ENCODE measurements around the gene PNMA6E. TPM values are rescaled to one million over a fixed set of nuclear protein-coding genes. Genes with fewer than 3 reads are reported as not detected.
"Not testable (repeated sequence)": the region's sequence is repeated elsewhere in the genome, so short reads cannot be mapped to it uniquely, and the experiment has no call there.

Gene PNMA6E
- total RNA-seq, 2 experiments from 2014 or later: not detected

DNA sequence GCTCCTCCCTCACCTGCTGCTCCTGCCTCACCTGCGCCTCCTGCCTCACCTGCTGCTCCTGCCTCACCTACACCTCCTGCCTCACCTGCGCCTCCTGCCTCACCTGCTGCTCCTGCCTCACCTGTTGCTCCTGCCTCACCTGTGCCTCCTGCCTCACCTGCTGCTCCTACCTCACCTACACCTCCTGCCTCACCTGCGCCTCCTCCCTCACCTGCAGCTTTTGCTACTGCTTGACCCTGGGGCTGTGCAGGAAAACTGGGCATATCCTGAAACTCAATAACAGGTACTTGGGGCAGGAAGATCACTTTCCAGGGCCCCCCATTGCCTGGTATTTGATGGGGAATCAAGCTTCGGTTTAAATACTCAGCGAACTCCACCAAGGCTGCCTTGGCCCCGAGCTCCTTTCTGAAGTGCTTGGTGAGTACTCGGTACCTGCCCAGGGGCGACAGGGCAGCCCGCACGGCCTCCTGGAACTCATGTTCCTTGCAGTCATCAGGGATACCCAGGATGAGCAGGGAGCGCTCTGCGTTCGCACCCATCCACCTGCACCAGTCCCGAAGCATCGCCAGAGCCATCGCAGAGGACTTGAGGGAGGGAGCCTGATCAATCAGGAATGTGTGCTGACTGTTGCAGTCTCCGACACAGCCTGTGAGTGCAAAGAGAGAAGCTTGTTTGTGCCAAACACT is 2.7 kb downstream of the PNMA6E start:
- peaks cover 5% of the 10 kb centered on the region for H3K4me1 Mint-ChIP-seq (ENCODE audit: low read depth)
- ChIA-PET POLR2A (no interaction called here), CTCF (interaction anchor here (0.7 to 1.2 kb wide), 3 partner anchors 13 to 580 kb away, joined by 3 to 4 read pairs (median 3); no protein-coding TSS in a partner anchor)
- no peaks in the 10 kb centered on the region for H3K9me3 Mint-ChIP-seq
- no peak overlapping the region for H3K4me3 Mint-ChIP-seq
- no peaks in the 10 kb centered on the region for H3K36me3 Mint-ChIP-seq
- DNase-seq: no peak
- H3K27ac Mint-ChIP-seq: no peak overlapping the region
- intact Hi-C loops (cut with micrococcal nuclease): no loop called here
- no peaks in the 10 kb centered on the region for H3K27me3 Mint-ChIP-seq

DNA sequence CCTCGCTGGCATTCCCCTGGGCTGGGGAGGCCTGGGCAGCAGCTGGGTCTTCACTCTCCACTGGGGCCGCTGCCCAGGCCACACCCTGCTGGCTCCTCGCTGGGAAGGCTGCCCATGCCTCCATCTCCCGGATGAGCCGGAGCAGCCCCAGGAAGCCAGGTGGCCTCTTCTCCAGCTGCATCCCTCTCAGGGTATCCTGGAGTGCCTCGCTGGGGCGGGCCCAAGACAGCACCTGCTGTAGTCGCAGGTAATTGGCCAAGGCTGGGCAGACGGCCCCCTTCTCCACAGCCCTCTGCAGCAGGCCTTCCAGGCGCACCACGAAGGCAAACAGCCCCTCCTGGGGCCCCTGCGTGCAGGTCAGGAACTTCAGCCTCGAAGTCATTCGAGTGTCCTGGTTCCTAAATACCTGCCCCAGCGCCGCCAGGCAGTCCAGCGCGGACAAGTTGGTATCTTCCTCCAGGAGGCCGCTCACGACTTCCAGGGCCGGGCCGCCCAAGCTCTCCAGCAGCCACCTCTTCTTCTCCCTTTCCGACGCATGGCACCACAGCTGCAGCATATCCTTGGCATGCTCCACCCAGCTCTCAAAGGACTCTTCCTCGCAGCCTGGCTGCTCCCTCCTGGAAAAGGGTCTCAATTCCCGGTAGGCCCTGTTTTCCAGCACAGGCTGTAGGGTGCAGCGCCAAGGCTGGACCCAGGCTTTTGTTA is 3.7 kb downstream of the PNMA6E start:
- no peaks in the 10 kb centered on the region for H3K9me3 Mint-ChIP-seq
- no peak overlapping the region for H3K4me3 Mint-ChIP-seq
- H3K4me1 Mint-ChIP-seq (ENCODE audit: low read depth): peaks cover 5% of the 10 kb centered on the region
- CTCF ChIA-PET: no interaction called here
- no peaks in the 10 kb centered on the region for H3K36me3 Mint-ChIP-seq
- no peak for DNase-seq
- no peaks in the 10 kb centered on the region for H3K27me3 Mint-ChIP-seq
- intact Hi-C loops (cut with micrococcal nuclease): no loop called here
- POLR2A ChIA-PET: no interaction called here
- no peak overlapping the region for H3K27ac Mint-ChIP-seq

DNA sequence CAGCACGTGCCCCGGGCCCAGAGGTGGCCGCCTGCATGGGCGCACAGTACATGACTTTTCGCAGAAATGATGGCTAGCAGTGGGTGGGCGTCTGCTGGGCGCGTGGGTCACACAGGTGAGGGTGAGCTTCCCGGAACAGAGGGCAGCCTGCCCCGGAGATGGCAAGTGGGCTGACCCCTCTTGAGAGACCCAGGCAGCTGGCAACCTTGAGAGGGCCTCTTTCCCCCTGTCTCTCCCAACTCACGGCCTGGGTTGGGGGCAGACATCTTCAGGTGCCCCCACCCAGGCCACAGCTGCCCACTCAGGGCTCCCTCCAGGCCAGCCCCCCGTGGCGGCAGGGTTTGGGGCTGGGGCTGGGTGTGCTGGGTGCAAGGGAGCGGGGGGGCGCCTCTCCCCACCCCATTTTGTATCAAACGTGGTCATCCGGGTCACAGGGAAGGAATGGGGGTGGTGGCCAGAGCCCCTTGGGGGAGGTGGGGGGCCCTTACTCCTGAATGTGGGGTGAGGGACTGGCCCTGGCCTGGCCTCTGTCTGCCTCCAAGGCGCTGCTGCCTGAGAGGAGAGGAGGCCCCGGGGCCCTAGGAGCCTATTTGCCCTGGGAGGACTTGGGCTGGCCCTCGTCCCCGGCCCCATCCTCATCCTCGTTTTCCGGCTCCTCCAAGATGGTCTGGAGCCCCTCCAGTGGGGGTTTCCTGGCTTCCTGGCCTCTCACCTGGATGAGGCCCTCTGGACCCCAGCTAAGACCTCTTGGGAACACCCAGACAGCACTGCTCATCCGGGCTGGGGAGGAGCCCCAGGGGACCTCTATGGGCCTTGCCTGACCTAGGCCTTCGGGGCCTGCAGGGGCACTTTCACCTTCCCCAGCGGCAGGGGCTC is 4.6 kb downstream of the PNMA6E start:
- ChIA-PET CTCF (no interaction called here), POLR2A (no interaction called here)
- Mint-ChIP-seq H3K36me3 (no peaks in the 10 kb centered on the region), H3K27me3 (no peaks in the 10 kb centered on the region), H3K4me3 (no peak overlapping the region), H3K27ac (no peak overlapping the region), H3K9me3 (no peaks in the 10 kb centered on the region), H3K4me1 (ENCODE audit: low read depth) (peaks cover 5% of the 10 kb centered on the region)
- intact Hi-C loops (cut with micrococcal nuclease): no loop called here
- DNase-seq: no peak

DNA sequence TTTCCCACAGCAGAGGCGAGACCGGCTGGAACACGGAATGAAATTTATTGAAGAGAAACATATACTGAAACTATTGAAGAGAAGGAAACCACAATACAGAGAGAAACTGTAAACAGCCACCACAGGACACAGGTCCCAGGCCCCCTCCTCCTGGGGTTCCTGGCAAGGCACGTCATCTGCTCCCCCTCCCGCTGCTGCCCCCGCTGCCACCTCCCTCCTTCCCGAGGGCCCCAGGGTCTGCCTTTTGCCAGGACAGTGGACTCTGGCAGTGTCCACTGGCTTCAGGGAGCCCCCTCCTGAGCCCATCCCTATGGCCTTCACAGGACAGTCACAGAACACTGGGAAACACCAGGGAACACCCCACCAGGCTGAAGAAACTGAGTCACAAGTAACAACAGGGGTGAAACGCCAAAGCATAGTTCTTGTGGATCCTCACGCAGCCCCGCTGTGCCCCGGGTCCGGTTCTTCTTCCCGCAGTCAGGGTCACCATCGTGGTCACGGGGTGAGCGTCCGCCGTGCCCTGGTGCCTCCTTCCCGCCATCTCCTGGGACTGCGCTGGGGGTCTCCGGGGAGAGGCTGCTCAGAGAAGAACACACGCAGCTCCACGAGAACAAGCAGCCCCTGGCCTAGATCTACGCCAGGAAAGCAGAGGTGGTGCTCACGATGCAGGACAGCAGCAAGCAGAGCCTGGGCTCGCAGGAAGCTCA is 5.4 kb downstream of the PNMA6E start:
- no peak for DNase-seq
- no peaks in the 10 kb centered on the region for H3K27me3 Mint-ChIP-seq
- H3K27ac Mint-ChIP-seq: no peak overlapping the region
- ChIA-PET POLR2A (no interaction called here), CTCF (no interaction called here)
- no peaks in the 10 kb centered on the region for H3K9me3 Mint-ChIP-seq
- H3K4me1 Mint-ChIP-seq (ENCODE audit: low read depth): peaks cover 5% of the 10 kb centered on the region
- H3K4me3 Mint-ChIP-seq: no peak overlapping the region
- no peaks in the 10 kb centered on the region for H3K36me3 Mint-ChIP-seq
- intact Hi-C loops (cut with micrococcal nuclease): no loop called here

DNA sequence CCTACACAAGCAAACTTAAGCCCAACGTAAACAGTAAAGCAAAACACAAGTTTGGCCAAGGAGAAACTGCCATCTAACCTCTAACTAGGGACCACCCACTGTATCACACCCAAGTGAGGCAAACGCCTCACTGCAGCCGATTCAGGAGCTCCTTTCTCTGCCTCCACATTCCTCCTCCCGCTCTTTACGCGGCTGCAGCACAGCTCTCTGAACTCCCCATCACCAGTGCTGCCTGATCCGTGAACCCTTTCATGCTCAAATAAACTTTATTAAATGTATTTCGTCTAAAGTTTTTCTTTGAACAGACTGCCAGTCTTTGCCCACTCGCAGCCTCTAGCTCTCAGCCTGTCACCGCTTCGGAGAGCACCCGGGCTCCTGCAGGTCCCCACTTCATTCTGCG is 6.5 kb downstream of the PNMA6E start:
- no peak overlapping the region for H3K4me3 Mint-ChIP-seq
- H3K36me3 Mint-ChIP-seq: no peaks in the 10 kb centered on the region
- POLR2A ChIA-PET: no interaction called here
- no peaks in the 10 kb centered on the region for H3K9me3 Mint-ChIP-seq
- no peaks in the 10 kb centered on the region for H3K27me3 Mint-ChIP-seq
- CTCF ChIA-PET: no interaction called here
- DNase-seq: no peak
- H3K4me1 Mint-ChIP-seq (ENCODE audit: low read depth): peaks cover 5% of the 10 kb centered on the region
- intact Hi-C loops (cut with micrococcal nuclease): no loop called here
- no peak overlapping the region for H3K27ac Mint-ChIP-seq

DNA sequence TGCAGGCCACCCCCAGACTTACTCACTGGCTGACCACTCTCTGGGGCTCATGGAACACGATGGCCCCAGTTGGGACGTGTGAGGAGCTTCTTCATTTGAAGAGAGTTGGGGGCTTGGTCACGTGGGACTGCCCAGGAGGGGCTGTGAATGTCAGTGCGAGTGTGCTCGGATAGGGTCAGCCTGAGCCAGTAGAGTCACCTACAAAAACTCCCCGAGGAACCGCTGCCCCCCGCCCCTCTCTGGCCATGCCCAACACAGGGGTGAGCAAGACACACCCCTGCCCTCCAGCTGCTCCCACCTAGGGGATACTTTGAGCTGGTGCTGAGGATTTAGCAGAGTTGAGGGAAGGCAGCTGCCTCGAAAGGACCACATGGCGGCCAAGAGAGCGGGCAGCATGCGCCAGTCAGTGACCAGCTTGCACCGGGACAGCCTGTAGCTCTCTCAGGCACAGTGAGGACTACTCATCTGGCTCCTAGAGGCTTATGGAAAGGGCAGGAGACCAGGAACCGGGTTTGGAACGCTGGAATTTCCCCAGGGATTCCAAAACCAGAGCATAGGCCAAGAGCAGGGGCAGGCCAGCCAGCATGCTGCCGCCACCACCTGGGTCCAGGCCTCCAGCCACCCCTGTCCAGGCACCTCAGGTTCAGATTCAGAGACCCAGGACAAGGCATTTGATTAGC is 8.4 kb downstream of the PNMA6E start:
- CTCF ChIA-PET: no interaction called here

DNA sequence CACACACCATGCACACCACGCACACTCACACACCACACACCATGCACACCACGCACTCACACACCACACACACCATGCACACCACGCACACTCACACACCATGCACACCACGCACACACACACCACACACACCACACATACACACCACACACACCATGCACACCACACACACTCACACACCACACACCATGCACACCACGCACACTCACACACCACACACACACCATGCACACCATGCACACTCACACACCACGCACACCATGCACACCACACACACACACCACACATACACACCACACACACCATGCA is 11.7 kb downstream of the PNMA6E start:
- H3K36me3 Mint-ChIP-seq; H3K27me3 Mint-ChIP-seq; POLR2A ChIA-PET; H3K4me3 Mint-ChIP-seq; intact Hi-C loops (cut with micrococcal nuclease); DNase-seq; CTCF ChIA-PET; H3K27ac Mint-ChIP-seq; H3K9me3 Mint-ChIP-seq; H3K4me1 Mint-ChIP-seq (ENCODE audit: low read depth): not testable (repeated sequence)

More for the DNA sequence above, 8.4 kb downstream of the PNMA6E start:
- intact Hi-C loops (cut with micrococcal nuclease): no loop called here
- Mint-ChIP-seq H3K36me3 (no peaks in the 10 kb centered on the region), H3K4me3 (no peak overlapping the region), H3K27me3 (no peaks in the 10 kb centered on the region), H3K9me3 (no peaks in the 10 kb centered on the region), H3K4me1 (ENCODE audit: low read depth) (peaks cover 5% of the 10 kb centered on the region), H3K27ac (no peak overlapping the region)
- POLR2A ChIA-PET: no interaction called here
- DNase-seq: no peak

DNA sequence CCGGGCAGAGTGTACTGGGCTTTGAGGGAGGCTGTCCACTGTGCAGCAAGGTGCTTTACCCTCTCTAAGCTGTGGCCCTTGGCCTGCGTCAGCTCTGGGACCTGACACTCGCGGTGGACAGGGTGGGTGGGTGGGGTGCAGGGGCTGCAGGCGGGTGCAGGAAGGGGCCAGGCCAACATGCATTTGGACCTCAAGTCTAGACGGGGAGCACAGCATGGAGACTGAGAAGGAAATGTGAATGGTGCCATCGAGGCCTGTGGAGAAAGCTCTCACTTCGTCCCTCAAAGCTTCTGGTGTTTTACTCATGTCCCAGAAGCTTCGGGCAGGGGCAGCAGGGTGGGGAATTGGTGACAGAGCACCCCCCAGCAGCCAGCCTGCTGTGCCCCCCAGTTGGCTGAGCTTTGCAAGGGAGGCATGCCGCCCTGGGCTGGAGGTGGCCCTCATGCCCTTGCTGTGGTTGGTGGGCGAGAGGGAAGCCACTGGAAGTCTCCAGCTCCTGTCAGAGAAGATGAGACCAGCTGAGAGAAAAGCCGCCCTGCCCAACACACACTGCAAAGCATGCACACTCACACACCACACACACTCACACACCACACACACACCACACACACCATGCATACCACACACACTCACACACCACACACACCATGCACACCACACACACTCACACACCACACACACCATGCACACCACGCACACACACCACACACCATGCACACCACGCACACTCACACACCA is 12.3 kb downstream of the PNMA6E start:
- POLR2A ChIA-PET: no interaction called here
- Mint-ChIP-seq H3K27ac (no peak overlapping the region), H3K36me3 (no peaks in the 10 kb centered on the region), H3K27me3 (no peaks in the 10 kb centered on the region), H3K9me3 (no peaks in the 10 kb centered on the region), H3K4me3 (no peak overlapping the region), H3K4me1 (ENCODE audit: low read depth) (no peaks in the 10 kb centered on the region)
- intact Hi-C loops (cut with micrococcal nuclease): no loop called here
- CTCF ChIA-PET: no interaction called here
- no peak for DNase-seq

DNA sequence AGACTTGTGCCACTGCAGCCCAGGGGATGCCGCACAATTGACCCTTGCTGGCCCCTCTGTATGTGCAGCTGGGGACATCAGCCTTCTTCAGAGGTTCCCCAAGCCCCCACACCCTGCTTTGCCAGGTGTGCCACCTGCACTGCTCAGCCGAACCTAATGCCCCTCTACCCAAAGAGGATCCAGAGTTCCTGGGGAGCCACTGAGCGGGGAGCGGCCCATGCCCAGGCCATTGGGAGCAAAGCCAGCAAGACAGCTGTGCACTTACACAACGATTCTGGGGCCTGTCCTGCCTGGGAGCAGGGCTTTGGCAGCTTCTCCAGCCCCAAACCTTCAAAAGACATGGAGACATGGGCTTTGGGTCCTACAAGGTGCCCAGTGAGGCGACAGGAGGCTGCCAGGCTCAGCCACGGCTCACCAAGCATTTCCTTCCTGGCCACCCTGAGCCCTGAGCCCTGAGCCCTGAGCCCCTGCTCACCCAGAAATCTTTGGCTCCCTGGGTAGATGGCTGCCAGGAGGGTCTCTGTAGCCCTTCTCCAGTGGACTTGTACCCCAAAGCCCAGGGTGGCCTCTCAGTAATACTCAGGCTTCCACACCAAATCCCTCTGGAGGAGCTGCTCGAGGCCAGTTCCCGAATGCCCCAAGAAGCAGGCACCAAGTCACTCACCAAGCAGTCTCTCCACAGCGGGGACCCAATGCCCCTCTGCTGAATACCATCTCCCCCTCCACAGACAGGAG is 13.0 kb downstream of the PNMA6E start:
- DNase-seq: no peak
- no peaks in the 10 kb centered on the region for H3K4me1 Mint-ChIP-seq (ENCODE audit: low read depth)
- intact Hi-C loops (cut with micrococcal nuclease): no loop called here
- no peaks in the 10 kb centered on the region for H3K9me3 Mint-ChIP-seq
- no peaks in the 10 kb centered on the region for H3K36me3 Mint-ChIP-seq
- H3K4me3 Mint-ChIP-seq: no peak overlapping the region
- no peak overlapping the region for H3K27ac Mint-ChIP-seq
- ChIA-PET POLR2A (interaction anchor here (0.6 kb wide), 1 partner anchor 292 kb away, joined by 3 read pairs; no protein-coding TSS in a partner anchor), CTCF (no interaction called here)
- H3K27me3 Mint-ChIP-seq: no peaks in the 10 kb centered on the region

DNA sequence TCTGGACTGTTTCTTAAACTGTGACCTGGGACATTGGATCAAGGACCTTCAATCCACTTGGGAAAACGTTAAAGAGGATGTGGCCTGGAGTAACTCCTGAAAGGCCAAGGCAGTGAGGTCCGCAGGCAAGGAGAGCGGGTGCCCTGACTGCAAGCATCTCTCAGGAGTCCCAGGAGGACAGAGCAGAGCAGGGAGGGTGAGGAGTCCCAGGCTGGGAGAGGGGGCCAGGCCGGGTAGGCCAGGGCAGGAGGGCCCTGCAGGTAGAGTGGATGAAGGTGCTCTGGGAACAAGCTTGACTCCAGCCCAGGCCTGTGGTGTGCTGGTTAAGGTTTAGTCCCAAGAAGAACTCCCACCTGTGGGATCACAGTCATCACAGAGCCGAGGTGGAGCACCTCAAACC is 13.8 kb downstream of the PNMA6E start:
- no peaks in the 10 kb centered on the region for H3K27me3 Mint-ChIP-seq
- ChIA-PET CTCF (no interaction called here), POLR2A (interaction anchor here (0.6 kb wide), 1 partner anchor 293 kb away, joined by 3 read pairs; no protein-coding TSS in a partner anchor)
- no peaks in the 10 kb centered on the region for H3K4me1 Mint-ChIP-seq (ENCODE audit: low read depth)
- no peak overlapping the region for H3K27ac Mint-ChIP-seq
- intact Hi-C loops (cut with micrococcal nuclease): no loop called here
- DNase-seq: no peak
- no peak overlapping the region for H3K4me3 Mint-ChIP-seq
- H3K36me3 Mint-ChIP-seq: no peaks in the 10 kb centered on the region
- no peaks in the 10 kb centered on the region for H3K9me3 Mint-ChIP-seq

DNA sequence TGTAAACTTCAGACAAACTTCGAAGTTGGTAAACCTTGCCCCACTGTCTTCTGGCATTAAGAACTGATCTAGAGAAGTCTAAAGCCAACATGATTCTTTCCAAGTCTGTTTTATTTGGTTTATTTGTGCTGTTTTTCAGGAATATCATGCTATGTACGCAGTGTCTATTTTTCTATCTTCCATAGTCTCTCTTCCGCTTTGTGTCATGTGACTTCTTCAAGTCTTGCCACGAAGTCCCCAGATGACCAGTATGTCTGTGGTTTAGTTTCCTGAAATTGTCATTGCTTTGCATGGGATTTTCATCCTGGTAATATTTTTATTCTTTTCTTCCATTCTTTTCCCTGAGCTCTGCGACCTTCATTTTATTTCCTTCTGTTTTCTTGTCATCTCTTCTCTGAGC is 15.1 kb downstream of the PNMA6E start:
- ChIA-PET POLR2A (no interaction called here), CTCF (interaction anchor here (1.7 kb wide), 1 partner anchor 13 kb away, joined by 4 read pairs; no protein-coding TSS in a partner anchor)
- Mint-ChIP-seq H3K27ac (no peak overlapping the region), H3K36me3 (no peaks in the 10 kb centered on the region), H3K4me1 (ENCODE audit: low read depth) (no peaks in the 10 kb centered on the region), H3K27me3 (no peaks in the 10 kb centered on the region), H3K4me3 (no peak overlapping the region), H3K9me3 (no peaks in the 10 kb centered on the region)
- intact Hi-C loops (cut with micrococcal nuclease): no loop called here
- DNase-seq: no peak

Data from activated CD4-positive, alpha-beta memory T cell treated with anti-CD3 and anti-CD28 coated beads for 36 hours (primary cell).